Nephron (organoid): Measurements from ENCODE around the gene PAX5.

Source experiments
- H3K27ac Mint-ChIP-seq, 3 experiments: 2 replicates each; pipeline ENCODE4 v1.8.0; 2020; ENCODE audit warnings: mixed read lengths in 3 of 3, mild to moderate bottlenecking in 2 of 3, moderate library complexity in 1 of 3
- H3K27me3 Mint-ChIP-seq: 2 replicates; pipeline ENCODE4 v1.8.0; 2021; ENCODE audit warnings: low read depth, mild to moderate bottlenecking, moderate library complexity, mixed read lengths
- H3K36me3 Mint-ChIP-seq: 2 replicates; pipeline ENCODE4 v1.8.0; 2020; ENCODE audit warnings: low read depth, mixed read lengths
- H3K4me1 Mint-ChIP-seq: 2 replicates; pipeline ENCODE4 v1.8.0; 2020; ENCODE audit warnings: mixed read lengths
- H3K4me3 Mint-ChIP-seq, 3 experiments: 2 replicates each; pipeline ENCODE4 v1.8.0; 2020; ENCODE audit warnings: mild to moderate bottlenecking in 3 of 3, mixed read lengths in 3 of 3, moderate library complexity in 2 of 3
- H3K9me3 Mint-ChIP-seq: 2 replicates; pipeline ENCODE4 v1.8.0; 2020; ENCODE audit warnings: mixed read lengths
- CTCF ChIP-seq, 3 experiments: fragments of 200-600 bp; sonication (generic); IDR thresholded peaks; one replicate each; pipeline ENCODE4 v1.5.0; 2021; ENCODE audit warnings: antibody characterized with exemption in 3 of 3; ENCODE audit not compliant: unreplicated experiment in 3 of 3

PAX5 gene

GRCh38 chr9:36815023-36815422 lies 219.0 kb downstream of the PAX5 start:
- Mint-ChIP-seq H3K36me3 (no peaks in the 10 kb centered on the region), H3K27me3 (peaks cover 31% of the 10 kb centered on the region), H3K27ac (no peak overlapping the region), H3K4me3 (no peak overlapping the region), H3K4me1 (peaks cover 22% of the 10 kb centered on the region), H3K9me3 (peaks cover 4% of the 10 kb centered on the region)
- no peak for TF ChIP-seq CTCF (IDR thresholded peaks at IDR 0.05; ENCODE audit: unreplicated experiment in 3 of 3)

GRCh38 chr9:36813154-36813553 lies 220.9 kb downstream of the PAX5 start:
- H3K4me3 Mint-ChIP-seq, result no peak overlapping the region
- no peaks in the 10 kb centered on the region for H3K36me3 Mint-ChIP-seq
- TF ChIP-seq CTCF (IDR thresholded peaks at IDR 0.05; ENCODE audit: unreplicated experiment in 3 of 3), result no peak
- H3K27me3 Mint-ChIP-seq, result peaks cover 18% of the 10 kb centered on the region
- H3K9me3 Mint-ChIP-seq, result peaks cover 4% of the 10 kb centered on the region
- no peak overlapping the region for H3K27ac Mint-ChIP-seq
- peaks cover 5% of the 10 kb centered on the region for H3K4me1 Mint-ChIP-seq

- H3K27ac Mint-ChIP-seq, result no peak overlapping the region
- H3K27me3 Mint-ChIP-seq, result peaks cover 22% of the 10 kb centered on the region
- peaks cover 4% of the 10 kb centered on the region for H3K9me3 Mint-ChIP-seq
- peaks cover 1% of the 10 kb centered on the region for H3K4me1 Mint-ChIP-seq
- TF ChIP-seq CTCF (IDR thresholded peaks at IDR 0.05; ENCODE audit: unreplicated experiment in 3 of 3), result no peak
- no peak overlapping the region for H3K4me3 Mint-ChIP-seq
- no peaks in the 10 kb centered on the region for H3K36me3 Mint-ChIP-seq
Measured at GRCh38 chr9:36812556-36812955, 221.5 kb downstream of the PAX5 start.

GRCh38 chr9:36808251-36808650 lies 225.8 kb downstream of the PAX5 start:
- H3K27me3 Mint-ChIP-seq, result peaks cover 37% of the 10 kb centered on the region
- H3K36me3 Mint-ChIP-seq, result no peaks in the 10 kb centered on the region
- H3K4me3 Mint-ChIP-seq, result no peak overlapping the region
- peaks cover 4% of the 10 kb centered on the region for H3K9me3 Mint-ChIP-seq
- no peak overlapping the region for H3K27ac Mint-ChIP-seq
- H3K4me1 Mint-ChIP-seq, result peaks cover 6% of the 10 kb centered on the region
- TF ChIP-seq CTCF (IDR thresholded peaks at IDR 0.05; ENCODE audit: unreplicated experiment in 3 of 3), result no peak

GRCh38 chr9:36803961-36804360 lies 230.1 kb downstream of the PAX5 start:
- H3K36me3 Mint-ChIP-seq, result no peaks in the 10 kb centered on the region
- no peak overlapping the region for H3K4me3 Mint-ChIP-seq
- no peak for TF ChIP-seq CTCF (IDR thresholded peaks at IDR 0.05; ENCODE audit: unreplicated experiment in 3 of 3)
- no peak overlapping the region for H3K27ac Mint-ChIP-seq
- peaks cover 13% of the 10 kb centered on the region for H3K4me1 Mint-ChIP-seq
- no peaks in the 10 kb centered on the region for H3K9me3 Mint-ChIP-seq
- peaks cover 61% of the 10 kb centered on the region for H3K27me3 Mint-ChIP-seq

- H3K27me3 Mint-ChIP-seq, result peaks cover 63% of the 10 kb centered on the region
- no peaks in the 10 kb centered on the region for H3K36me3 Mint-ChIP-seq
- TF ChIP-seq CTCF (IDR thresholded peaks at IDR 0.05; ENCODE audit: unreplicated experiment in 3 of 3), result no peak
- H3K9me3 Mint-ChIP-seq, result no peaks in the 10 kb centered on the region
- H3K4me3 Mint-ChIP-seq, result no peak overlapping the region
- H3K27ac Mint-ChIP-seq, result no peak overlapping the region
- peaks cover 13% of the 10 kb centered on the region for H3K4me1 Mint-ChIP-seq
Measured at GRCh38 chr9:36802201-36802920, 231.7 kb downstream of the PAX5 start.
